Measurements from ENCODE around the gene MLXIPL.

The MLXIPL gene

GRCh38 chr7:73645643-73646174 is 21.4 kb upstream of the MLXIPL start:
- no peak for DNase-seq (ENCODE audit: low spot score)
- TF ChIP-seq CTCF (conservative IDR thresholded peaks at IDR 0.05; ENCODE audit: low read depth): no peak
- peak overlapping the region; percentile 62 for H3K27ac ChIP-seq
- ChIA-PET POLR2A (ENCODE audit: low non-redundant PET) (interaction anchor here (0.5 kb wide), 1 partner anchor 31 kb away, joined by 5 read pairs; no protein-coding TSS in a partner anchor), CTCF (interaction anchor here (0.6 to 2.6 kb wide), 5 partner anchors 16 to 496 kb away, joined by 3 to 11 read pairs (median 3); no protein-coding TSS in a partner anchor)

- no peak for TF ChIP-seq CTCF (conservative IDR thresholded peaks at IDR 0.05; ENCODE audit: low read depth)
- CTCF ChIA-PET: interaction anchor here (0.6 kb wide), 3 partner anchors 71 to 497 kb away, joined by 3 to 5 read pairs (median 4); no protein-coding TSS in a partner anchor
- no peak for DNase-seq (ENCODE audit: low spot score)
- H3K27ac ChIP-seq: no peak overlapping the region
- POLR2A ChIA-PET (ENCODE audit: low non-redundant PET): no interaction called here
Observed at GRCh38 chr7:73644688-73645286, 20.5 kb upstream of the MLXIPL start.

GRCh38 chr7:73642834-73643233 is 18.5 kb upstream of the MLXIPL start:
- no peak for TF ChIP-seq CTCF (conservative IDR thresholded peaks at IDR 0.05; ENCODE audit: low read depth)

DNA sequence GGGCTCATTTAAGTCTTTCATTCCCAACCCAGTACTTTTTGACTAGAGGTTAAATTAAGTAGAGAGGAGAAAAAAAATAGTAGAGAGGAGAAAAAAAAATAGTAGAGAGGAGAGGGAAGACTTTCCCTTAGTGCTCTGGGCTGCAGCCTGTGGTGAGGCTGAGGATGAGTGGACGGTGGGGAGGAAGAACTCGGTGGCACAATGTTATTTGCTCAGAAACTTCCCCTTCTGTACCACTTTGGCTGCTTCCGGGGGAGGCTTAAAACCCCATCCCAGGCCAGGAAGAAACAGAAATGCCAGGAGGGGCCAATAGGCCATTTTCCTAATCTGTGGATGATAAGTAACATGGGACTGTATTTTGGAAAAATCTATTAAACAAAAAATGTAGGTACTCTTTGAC is 14.6 kb upstream of the MLXIPL start:
- no peak overlapping the region for H3K27ac ChIP-seq
- POLR2A ChIA-PET (ENCODE audit: low non-redundant PET): no interaction called here
- CTCF ChIA-PET: no interaction called here
- no peak for TF ChIP-seq CTCF (conservative IDR thresholded peaks at IDR 0.05; ENCODE audit: low read depth)
- DNase-seq (ENCODE audit: low spot score): no peak

More at GRCh38 chr7:73642834-73643233, 18.5 kb upstream of the MLXIPL start:
- CTCF ChIA-PET: interaction anchor here (1.2 kb wide), 1 partner anchor 14 kb away, joined by 3 read pairs; no protein-coding TSS in a partner anchor
- no peak overlapping the region for H3K27ac ChIP-seq
- DNase-seq (ENCODE audit: low spot score): no peak
- POLR2A ChIA-PET (ENCODE audit: low non-redundant PET): no interaction called here

GRCh38 chr7:73635428-73636200 is 11.3 kb upstream of the MLXIPL start:
- no peak for TF ChIP-seq CTCF (conservative IDR thresholded peaks at IDR 0.05; ENCODE audit: low read depth)
- CTCF ChIA-PET: interaction anchor here (1.0 kb wide), 1 partner anchor 29 kb away, joined by 4 read pairs; no protein-coding TSS in a partner anchor
- POLR2A ChIA-PET (ENCODE audit: low non-redundant PET): interaction anchor here (0.6 kb wide), 1 partner anchor 291 kb away, joined by 3 read pairs; no protein-coding TSS in a partner anchor
- peak overlapping the region; percentile 70 for H3K27ac ChIP-seq
- DNase-seq (ENCODE audit: low spot score): no peak

DNA sequence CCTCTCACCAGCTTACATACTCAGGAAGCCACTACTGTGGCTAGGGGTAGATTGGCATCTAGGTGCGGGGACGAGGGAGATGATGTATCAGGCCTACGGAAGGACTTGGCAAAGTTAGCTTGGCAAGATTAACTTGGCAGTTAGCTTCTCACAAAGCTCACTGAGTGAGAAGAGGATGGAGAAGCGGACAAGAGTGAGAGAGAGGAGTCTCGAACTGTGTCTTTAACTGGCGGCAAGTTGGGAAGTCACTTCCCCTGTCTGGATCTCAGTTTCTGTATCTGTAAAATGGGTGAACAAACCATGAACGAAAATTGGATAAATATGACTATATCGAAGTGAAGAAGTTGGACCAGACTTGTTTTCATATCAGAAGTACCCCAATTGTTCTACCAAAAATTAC is 9.5 kb upstream of the MLXIPL start:
- ChIA-PET CTCF (no interaction called here), POLR2A (ENCODE audit: low non-redundant PET) (no interaction called here)
- no peak for TF ChIP-seq CTCF (conservative IDR thresholded peaks at IDR 0.05; ENCODE audit: low read depth)
- no peak for DNase-seq (ENCODE audit: low spot score)
- no peak overlapping the region for H3K27ac ChIP-seq
